ENCODE measurements around the gene IRF3.
A peak's percentile ranks its signal among the peaks of the same experiment; 100 is the strongest.

The IRF3 gene

DNA sequence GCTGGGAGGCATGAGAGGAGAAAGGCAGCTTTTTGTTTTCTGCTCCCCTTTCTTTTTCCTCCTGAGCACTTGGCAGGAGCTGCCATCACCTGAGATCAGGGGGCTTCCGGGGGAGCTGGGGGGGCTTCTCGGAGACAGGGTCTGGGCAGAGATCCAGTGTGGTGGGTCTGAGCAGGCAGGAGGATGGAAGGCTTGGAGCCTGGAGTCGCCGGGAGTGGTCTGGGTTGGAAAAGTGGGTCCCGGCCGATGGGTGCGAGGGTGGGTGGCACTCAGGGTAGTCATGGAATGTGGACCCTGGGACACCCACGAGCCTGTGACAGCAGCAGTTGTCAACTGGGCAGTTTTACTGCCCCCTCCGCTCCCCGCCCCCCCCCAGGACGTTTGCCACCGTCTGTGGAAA is 21.5 kb upstream of the IRF3 start:
- no peak for DNase-seq

DNA sequence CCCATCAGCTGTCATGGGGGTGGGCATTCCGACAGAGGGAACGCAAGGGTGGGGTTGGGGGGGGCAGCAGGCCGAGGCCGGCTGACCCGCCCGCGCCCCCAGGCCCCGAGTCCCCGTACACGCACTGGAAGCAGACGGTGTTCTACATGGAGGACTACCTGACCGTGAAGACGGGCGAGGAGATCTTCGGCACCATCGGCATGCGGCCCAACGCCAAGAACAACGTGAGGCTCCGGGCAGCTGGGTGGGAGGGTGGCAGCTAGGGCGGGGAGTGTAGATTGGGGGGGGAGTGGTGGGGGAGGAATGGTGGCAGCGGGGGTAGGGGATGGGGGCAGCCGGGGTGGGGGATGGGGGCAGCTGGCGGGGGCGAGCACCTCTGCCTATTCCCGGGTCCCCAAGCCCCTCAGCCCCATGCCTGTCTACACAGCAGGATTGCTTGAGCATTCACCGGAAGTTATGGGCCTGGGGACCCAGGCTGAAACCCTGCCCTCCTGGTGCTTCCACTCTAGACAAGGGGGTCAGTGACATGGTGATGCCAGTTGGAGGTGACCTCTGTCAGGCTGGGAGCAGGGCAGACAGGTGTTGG is 20.9 kb upstream of the IRF3 start:
- no peak for DNase-seq

DNA sequence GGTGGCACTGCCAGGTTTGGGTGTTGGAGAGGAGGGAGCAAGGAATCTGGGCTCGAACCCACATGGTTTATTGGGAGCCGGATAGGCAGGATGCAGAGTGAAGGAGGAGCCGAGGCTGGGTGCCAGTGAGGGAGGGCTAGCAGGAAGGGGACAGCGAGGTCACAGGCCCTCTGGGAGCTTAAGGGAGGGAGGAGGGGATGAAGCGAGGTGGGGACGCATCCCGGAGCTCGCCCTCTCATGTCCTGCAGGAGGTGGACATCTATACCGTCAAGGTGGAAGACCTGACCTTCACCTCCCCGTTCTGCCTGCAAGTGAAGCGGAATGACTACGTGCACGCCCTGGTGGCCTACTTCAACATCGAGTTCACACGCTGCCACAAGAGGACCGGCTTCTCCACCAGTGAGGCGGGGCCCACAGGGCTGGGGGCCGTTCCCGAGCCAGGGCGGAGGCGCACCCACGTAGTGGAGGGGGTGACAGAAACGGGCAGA is 20.2 kb upstream of the IRF3 start:
- no peak for DNase-seq

DNA sequence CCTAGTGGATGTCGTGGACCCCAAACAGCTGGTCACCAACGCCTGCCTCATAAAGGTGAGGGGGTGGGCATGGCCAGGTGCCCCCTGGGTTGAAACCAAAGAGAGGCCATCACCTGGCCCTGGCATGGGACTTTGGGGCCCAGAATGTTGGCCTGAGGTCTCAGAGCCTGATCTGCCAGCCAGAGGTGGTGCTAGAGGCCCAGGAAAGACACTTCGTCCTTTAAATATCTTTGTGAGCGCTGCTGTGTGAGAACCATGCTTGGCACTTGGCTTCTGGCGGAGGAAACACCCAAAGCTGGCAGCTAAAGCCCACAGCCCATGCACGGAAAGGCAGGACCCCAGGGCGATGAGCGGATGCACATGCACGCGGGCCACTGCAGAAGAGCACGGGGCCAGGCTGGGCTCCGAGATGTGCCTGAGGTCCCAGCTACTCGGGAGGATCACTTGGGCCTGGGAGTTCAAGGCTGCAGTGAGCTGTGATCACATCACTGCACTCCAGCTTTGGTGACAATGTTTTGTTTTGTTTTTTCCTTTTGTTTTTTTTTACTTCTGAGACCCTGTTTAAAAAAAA is 19.4 kb upstream of the IRF3 start:
- no peak for DNase-seq

DNA sequence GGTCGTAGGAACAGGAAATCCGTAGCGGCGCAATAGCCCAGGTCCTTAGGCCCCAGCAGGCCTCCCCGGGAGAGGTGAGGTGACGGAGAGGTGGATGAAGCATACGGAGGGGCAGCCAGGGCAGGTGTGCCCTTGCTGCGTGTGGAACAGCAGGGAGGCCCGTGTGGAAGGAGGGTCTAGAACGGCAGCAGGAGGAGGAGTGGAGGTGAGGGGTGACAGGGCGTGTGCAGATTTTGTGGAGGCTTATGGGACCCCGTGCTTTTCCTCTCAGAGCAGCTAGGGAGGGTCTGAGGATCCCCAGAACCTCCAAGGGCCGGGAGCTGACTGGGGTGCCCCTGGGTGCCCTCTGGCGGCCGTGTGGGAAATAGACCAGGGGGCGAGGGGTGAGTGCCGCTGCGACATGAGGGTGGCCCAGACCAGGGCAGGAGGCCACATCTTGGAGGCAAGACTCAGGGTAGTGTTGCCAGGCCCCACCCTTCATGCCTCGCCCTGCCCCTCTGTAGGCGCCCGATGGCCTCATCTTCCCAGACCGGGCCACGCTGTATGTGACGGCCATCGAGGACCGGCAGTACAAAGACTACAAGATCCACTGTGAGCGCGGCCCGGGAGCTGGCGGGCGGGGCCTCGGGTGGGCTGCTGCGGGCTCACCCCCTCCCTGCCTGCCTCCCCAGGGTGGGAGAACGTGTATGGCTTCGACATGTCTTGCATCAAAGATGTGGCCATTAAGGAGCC is 18.8 kb upstream of the IRF3 start:
- DNase-seq, result peak; percentile 65

DNA sequence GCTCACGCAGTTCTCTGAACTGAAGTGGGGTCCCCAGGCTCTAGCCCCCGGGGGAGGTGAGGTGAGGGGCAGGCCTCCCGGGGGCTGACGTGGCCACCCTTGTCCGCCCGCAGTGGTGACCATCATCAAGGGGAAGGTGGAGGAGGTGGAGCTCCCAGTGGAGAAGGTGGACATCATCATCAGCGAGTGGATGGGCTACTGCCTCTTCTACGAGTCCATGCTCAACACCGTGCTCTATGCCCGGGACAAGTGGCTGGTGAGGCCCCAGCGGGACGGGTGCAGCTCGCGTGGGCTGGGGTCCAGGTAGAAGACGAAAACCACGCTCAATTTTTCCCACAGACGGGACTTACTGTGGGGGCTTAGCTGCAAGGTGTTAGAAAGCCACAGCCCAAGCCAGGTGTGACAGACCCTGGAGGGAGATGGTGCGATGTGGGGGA is 18.2 kb upstream of the IRF3 start:
- no peak for DNase-seq

DNA sequence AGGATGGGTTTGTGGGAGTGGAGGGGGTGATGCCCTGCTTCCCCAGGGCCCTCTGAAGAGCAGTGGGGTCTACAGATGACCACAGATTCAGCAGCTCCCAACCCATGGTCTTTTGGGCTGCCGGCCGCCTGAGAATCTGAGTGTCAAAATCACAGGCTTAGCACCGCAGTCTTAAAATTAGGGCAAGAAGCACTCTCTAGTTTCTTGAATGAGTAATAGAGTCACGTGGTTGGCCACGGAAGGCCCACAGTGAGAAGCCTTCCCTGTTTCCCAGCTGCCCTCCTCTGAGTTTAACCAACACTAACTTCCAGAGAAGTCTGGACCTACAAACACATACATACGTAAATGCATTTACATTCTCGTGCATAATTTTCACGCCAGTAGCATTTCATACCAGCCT is 16.6 kb upstream of the IRF3 start:
- no peak for DNase-seq

DNA sequence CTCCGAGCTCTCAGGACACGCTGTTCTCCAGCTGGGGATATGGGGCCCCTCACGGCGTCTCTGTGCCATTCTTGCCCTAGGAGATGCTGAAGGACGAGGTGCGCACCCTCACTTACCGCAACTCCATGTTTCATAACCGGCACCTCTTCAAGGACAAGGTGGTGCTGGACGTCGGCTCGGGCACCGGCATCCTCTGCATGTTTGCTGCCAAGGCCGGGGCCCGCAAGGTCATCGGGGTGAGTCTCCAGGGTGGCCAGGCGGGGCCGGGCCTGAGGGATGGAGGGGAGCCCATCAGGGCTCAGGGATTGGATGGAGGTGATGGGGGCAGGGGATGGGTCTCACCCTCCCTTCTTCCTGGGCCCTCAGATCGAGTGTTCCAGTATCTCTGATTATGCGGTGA is 16.2 kb upstream of the IRF3 start:
- DNase-seq, result no peak

DNA sequence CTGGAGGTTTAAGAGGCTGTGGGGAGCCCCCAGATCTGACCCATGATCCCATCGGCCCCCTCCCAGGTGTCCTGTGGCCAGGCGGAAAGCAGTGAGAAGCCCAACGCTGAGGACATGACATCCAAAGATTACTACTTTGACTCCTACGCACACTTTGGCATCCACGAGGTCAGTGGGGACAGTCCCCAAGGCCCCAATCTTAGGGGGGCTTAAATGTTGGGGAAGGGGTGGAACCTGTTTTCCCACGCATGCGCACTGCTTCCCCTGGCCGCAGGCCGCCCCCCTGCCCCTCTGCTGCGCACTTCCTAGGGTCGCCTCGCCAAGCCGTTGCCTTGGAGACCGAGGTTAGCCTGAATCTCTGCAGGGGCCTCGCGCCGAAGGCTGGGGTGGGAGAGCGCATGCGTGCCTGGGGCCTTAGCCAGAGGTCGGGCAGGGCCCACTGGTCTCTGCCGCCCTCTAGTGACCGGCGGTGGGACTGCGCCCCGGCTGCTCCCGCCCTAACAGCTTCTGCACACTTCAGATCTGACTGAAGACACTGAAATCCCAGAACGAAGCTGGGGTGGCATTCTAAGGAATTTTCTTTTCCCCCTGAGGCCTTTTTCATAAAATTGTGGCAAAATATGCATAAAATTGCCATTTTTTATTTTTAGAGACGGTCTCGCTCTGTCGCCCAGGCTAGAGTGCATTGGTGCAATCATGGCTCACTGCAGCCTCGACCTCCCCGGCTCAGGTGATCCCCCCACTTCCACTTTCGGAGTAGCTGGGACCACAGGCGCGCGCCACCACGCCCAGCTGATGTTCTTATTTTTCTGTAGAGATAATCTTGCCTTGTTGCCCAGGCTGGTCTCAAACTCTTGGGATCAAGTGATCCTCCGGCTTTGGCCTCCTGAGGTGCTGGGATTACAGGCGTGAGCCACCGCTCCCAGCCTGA is 15.0 kb upstream of the IRF3 start:
- DNase-seq, result peak; percentile 92

DNA sequence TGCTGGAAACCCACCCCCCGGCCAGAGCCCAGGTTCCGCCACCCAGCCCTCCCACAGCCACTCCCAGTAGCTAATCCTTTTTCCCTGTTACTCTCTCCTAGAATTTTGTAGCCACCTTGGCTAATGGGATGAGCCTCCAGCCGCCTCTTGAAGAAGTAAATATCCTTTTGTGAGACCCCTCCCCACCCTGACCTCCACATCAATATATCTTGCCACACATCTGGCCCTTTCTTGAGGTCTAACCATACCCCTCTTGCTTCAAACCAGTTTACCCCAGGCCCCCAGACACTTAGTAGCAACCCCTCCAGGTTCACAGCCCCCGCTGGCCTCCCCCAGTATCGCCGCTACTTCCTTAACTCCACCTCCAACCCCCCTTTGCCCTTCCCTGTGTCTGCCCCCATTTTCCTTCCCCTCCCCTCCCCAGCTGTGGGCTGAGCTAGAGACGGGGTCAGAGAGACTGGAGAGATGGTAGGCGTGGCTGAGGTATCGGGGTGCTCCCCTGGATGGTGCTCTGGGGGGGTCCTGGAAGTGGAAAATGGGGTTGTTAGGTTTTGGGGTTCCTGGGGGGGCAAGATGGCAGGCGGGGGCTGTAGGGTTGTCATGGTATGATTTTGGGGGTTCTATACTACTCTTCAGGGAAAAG is 14.2 kb upstream of the IRF3 start:
- no peak for DNase-seq

DNA sequence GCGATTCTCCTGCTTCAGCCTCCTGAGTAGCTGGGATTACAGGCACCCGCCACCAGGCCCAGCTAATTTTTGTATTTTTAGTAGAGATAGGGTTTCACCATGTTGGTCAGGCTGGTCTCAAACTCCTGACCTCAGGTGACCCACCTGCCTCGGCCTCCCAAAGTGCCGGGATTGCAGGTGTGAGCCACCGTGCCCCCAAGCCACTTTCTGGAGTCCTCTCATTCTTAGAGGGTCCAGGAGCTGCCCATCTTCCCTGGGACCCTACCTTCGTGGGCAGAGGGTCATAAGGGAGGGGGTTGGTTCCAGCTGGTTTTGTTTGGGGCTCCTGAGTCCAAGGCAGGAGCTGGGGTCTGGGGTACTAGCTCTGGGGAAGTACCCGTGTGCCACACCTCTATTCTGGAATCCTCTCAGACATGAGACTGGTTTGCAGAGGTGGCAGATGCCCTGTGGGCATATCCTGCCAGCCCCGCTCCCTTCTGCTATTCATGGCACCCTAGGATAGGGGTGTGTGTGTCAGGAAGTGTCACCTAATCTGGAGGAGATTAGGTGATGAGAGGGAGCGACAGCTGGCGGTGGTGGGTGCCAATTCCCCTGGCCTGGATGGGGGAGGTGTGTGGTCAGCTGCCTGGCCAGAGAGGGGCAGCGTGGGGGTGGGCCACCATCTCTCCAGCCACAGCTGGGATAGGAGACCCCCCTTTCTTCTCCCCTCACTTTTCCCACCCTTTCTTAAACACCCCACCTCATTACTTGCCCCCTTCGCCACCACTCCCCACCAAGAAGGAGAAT is 13.5 kb upstream of the IRF3 start:
- DNase-seq, result peak; percentile 29

DNA sequence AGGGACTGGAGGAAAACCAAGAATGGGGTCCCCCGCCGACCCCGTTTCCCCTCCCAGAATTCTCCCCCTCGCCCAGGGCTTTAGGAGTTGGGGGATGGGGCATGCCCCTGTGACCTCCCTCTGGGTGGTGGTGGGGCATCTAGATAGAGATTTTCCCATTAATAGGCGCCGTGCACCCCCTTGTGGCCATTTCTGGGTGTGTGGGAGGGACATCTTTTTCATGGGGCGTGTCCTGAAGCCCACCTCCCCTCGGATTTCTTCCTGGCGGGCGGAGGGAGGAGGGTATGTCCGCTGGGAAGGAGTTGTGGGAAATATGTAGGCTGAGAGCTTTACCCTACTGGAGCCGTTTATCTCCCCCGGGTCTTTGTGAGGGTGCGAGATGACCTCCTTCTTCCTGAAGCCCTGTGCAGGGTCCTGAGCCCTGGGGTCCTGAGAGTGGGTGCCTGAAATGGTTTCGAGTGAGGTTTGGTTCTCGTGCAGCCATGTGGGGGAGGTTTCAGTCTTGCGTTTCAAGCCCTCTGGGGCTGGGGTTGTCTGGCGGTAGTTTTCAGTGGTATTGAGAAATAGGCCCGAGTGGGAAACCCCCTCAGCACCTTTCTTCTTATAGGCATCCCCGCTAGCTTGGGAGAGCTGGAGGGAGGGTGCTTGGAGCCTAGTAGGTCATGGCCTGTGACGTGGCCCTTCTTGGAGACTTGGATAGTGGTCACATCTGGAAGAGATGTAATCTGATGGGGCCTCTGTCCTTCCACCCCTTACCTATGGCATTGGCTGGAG is 12.4 kb upstream of the IRF3 start:
- peak; percentile 37 for DNase-seq

DNA sequence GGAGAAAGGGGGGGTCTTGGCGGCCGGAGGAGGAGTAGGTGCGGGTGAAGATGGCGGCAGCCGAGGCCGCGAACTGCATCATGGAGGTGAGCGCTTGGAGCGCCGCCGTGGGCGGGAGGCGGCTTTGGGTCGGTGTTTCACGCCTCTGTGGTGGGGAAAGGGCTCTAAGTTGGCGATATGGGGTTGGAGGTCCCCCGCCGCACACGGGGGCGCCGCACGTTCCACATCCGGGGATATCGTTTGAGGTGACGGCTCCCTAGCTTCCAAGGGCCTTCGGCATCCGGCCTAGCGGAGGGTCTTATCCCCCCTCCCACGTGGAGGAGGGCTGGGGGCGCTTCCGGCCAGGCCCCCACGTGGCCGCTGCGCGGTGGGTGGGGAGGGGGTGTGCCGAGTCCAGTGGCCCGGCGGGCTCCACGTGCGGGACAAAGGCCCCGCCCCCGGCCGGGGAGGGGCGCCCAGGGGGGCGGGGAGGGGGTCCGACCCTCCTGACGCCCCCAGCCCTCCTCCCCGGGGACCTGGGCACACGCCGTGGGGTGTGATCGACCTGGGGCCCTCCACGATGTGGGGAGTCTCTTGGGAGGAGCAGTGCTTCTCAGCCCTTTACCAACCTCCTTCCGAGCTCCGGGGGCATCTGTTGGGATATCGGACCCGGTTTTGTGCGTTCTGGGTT is 11.7 kb upstream of the IRF3 start, which contains the start of gene PRMT1:
Gene PRMT1, plus strand, starts transcription at position 41 of the 670 bp plus-strand sequence. Its CDS starts 10 bp downstream, at position 51.
- peak; percentile 25 for DNase-seq

DNA sequence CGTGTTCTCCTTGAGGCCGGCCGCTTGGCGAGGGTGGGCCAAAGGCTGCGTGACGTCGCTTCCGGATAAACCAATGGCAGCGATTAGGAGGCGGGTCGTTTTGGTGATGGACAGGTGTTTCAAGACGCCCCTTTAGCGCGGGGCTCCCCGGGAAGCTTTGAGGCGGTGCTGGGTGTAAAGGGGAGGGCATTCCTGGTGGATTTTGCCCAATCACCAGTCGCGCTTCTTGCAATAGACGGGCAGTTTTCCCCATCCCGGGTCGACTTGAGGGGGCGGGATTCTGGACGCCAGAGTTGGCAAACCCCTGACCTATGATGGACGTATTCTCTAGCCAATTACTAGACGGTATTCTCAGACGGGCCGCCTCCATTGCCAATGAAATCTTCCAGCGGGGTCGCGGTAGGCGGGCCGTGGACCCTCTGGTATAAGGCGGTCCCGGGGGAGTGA is 11.2 kb upstream of the IRF3 start:
- DNase-seq, result peak; percentile 88

DNA sequence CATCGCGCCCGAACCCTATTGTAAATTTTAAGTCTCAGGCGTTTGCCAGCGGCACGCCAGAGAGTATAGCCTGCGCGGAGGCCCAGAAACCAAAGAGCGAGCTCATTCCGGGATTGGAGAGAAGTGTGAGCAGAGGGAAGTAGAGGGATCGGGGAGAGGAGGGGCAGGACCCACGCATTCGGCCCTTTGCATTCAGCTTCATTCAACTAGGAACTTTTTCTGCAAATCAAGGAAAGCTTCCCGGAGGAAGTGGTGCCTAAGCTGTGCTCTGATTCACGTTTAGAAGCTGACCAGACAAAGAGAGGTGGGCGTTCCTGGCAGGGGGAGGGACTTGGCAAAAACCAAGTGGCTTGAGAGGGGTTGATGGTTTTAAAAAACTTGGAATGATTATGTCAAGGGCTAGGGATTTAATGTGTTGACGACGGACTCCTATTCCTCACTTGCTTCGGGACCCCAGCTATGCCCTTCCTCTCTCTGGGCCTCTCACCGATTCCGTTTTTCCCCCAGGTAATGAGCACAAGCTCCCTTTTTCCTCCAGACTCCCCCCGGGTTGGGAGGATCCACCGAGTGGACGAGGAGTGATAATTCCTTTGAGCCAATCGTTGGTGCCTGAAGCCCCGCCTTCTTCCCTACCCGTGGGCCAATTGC is 10.6 kb upstream of the IRF3 start:
- no peak for DNase-seq

DNA sequence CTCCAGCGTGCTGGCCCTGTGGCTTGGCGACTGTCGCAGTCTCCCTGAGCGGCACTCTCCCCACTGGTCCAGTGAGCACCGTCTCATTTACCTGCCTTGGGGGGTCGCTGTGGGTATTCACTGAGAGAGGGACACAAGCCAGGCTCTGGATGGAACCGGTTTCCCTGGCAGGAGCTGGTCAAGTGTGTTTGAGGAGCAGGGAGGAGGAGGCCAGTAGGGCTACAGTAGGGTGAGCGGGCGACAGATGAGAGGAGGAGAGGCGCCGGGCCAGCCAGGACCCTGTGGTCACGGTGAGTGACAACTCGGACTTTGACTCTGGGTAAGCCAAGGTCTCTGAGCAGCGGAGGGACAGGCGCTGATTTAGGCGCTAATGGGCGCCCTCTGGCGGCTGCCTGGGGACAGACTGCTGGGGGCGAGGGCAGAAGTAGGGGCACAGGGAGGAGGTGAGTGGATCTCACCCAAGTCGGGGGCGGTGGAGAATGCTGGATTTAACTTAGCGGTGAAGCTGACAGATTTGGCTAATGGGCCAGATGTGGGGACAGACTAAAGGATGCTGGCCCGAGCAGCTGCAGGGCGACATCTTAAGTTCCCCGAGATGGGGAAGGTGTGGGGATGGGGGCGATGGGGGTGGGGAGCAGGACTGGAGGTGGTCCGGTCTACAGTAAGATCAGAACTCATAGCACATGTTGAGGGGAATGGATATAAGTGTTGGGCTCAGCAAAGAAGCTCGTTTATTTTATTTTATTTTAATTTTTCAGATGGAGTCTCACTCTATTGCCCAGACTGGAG is 6.7 kb upstream of the IRF3 start:
- DNase-seq, result peak; percentile 92

DNA sequence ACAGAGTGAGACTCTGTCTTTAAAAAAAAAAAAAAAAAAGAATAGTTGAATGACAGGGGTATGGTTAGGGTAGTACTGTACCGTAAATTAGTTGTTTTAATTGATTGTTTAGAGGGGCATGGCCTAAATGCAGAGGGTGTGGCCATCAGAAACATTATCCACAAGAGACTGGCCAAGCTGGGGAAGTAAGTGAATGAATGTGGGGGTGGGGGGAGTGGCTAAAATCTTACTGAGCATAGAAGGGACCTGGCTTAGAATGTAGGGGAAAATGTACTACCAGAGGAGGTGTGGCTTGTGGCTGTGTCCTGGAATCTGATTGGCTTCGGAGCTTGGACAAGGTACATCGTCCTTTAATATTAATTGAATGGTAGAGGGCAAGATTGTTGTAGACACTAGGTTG is 3.9 kb upstream of the IRF3 start:
- DNase-seq, result no peak

DNA sequence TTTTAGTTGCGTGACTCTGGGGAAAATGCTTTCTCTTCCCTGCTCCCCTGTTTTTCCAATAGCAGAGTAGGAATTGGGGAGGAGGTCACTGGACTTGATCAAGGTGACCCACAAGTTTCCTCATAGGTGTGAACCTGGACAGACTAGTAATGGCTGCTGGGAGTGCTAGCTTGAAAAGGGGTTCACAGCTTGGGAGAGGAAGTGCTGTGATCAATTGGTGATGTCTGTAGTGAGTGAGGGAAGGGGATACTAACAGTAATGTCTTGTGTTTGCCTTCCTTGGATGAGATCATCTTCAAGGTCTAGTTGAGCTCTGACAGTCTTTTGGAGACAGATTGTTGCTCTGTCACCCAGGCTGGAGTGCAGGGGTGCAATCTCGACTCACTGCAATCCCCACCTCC is 1.8 kb upstream of the IRF3 start:
- no peak for DNase-seq

DNA sequence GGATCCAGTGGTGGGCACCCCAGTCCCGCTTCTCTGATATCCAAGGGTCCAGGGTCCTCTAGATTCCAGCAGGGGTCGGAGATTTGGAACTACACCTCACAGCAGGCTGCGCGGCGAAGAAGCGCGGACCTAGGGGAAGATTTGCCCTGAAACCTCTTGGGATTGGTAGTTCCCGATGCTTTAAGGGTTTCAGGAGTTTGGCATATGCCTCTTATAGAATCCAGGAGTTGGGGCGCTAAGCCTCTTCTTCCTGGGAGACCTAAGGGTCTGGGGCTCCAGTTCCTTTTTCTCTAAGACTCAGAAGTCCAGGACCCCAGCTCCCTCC is 425 bp upstream of the IRF3 start:
- no peak for DNase-seq

Measured in 8988T (cell line).